H1 (cell line): ENCODE measurements around the gene CCDC24. TPM values are rescaled to one million over a fixed set of nuclear protein-coding genes. Genes with fewer than 3 reads are reported as not detected.

Experiments used
- CTCF ChIA-PET: fragments of 300-600 bp; sonication (Branson Sonifier 250); formaldehyde crosslinking; loops from one replicate; lab custom pipeline; 2021; ENCODE audit not compliant: partially characterized antibody; lab: Charles Lee
- POLR2A ChIA-PET: fragments of 300-600 bp; sonication (Branson Sonifier 250); formaldehyde crosslinking; loops from one replicate; lab custom pipeline; 2021; ENCODE audit warnings: inconsistent platforms; ENCODE audit not compliant: partially characterized antibody; lab: Charles Lee
- DNase-seq, 2 experiments: peaks; one replicate each; pipeline versions ENCODE4 v3.0.0 to v3.0.0-alpha.2; 2010 to 2022; ENCODE audit warnings: low spot score in 2 of 2, low read depth in 1 of 2, mixed read lengths in 1 of 2
- FAIRE-seq: peaks from 2 replicates; lab custom pipeline; 2011; peaks lifted over from hg19 to GRCh38; lab: Jason Lieb, UNC
- H2AFZ ChIP-seq: 2 replicates; pipeline ENCODE4 v1.8.1; 2012; ENCODE audit warnings: low read length, inconsistent platforms
- H2AK5ac ChIP-seq: 2 replicates; pipeline ENCODE4 v1.6.1; 2013; ENCODE audit warnings: low read depth, low read length
- H2BK120ac ChIP-seq: replicated peaks from 2 replicates; pipeline ENCODE3; 2013; ENCODE audit warnings: low read depth, low read length, inconsistent platforms
- H2BK12ac ChIP-seq: 2 replicates; pipeline ENCODE4 v1.6.1; 2013; ENCODE audit warnings: low read depth, low read length
- H2BK15ac ChIP-seq: 2 replicates; pipeline ENCODE4 v1.6.1; 2013; ENCODE audit warnings: low read length
- H2BK20ac ChIP-seq: 2 replicates; pipeline ENCODE4 v1.6.1; 2013; ENCODE audit warnings: low read length
- H2BK5ac ChIP-seq: 2 replicates; pipeline ENCODE4 v1.6.1; 2013; ENCODE audit warnings: low read depth, low read length
- H3K14ac ChIP-seq: 2 replicates; pipeline ENCODE4 v1.6.1; 2013; ENCODE audit warnings: inconsistent platforms; ENCODE audit not compliant: insufficient read length
- H3K18ac ChIP-seq: 2 replicates; pipeline ENCODE4 v1.6.1; 2013; ENCODE audit warnings: low read length; ENCODE audit errors: extremely low read depth
- H3K23ac ChIP-seq: 2 replicates; pipeline ENCODE4 v1.6.1; 2013; ENCODE audit warnings: inconsistent platforms; ENCODE audit not compliant: insufficient read length
- H3K23me2 ChIP-seq: 2 replicates; pipeline ENCODE4 v1.6.1; 2013; ENCODE audit warnings: low read depth, low read length
- H3K27ac ChIP-seq: 2 replicates; pipeline ENCODE4 v1.6.1; 2011; ENCODE audit warnings: low read depth, low read length, inconsistent platforms
- H3K27me3 ChIP-seq, 4 experiments: replicated peaks in 1 of 4; 1 replicate in 1 of 4; 2 replicates in 3 of 4; pipeline versions ENCODE4 v1.6.1 to v1.8.1; 2011 to 2013; ENCODE audit warnings: low read length in 3 of 4, mild to moderate bottlenecking in 3 of 4, inconsistent platforms in 2 of 4, mixed read lengths in 2 of 4, moderate library complexity in 1 of 4; ENCODE audit not compliant: control insufficient read depth in 3 of 4, insufficient read depth in 3 of 4; ENCODE audit errors: extremely low read depth in 1 of 4
- H3K36me3 ChIP-seq, 4 experiments: 2 replicates each; pipeline versions ENCODE4 v1.6.1 to v1.8.1; 2011 to 2013; ENCODE audit warnings: mild to moderate bottlenecking in 4 of 4, low read length in 3 of 4, moderate library complexity in 2 of 4, control low read depth in 1 of 4, inconsistent platforms in 1 of 4; ENCODE audit not compliant: insufficient read depth in 4 of 4, control insufficient read depth in 2 of 4
- H3K4ac ChIP-seq: replicated peaks from 2 replicates; pipeline ENCODE3; 2013; ENCODE audit warnings: low read length, low read depth, mixed read lengths, inconsistent platforms; ENCODE audit not compliant: insufficient read length
- H3K4me1 ChIP-seq, 4 experiments: replicated peaks in 1 of 4; 1 replicate in 1 of 4; 2 replicates in 3 of 4; pipeline versions ENCODE4 v1.6.1 to v1.8.1; 2011 to 2013; ENCODE audit warnings: low read length in 3 of 4, inconsistent platforms in 2 of 4, mixed read lengths in 1 of 4; ENCODE audit not compliant: insufficient read depth in 4 of 4, control insufficient read depth in 3 of 4
- H3K4me2 ChIP-seq, 2 experiments: 2 replicates each; pipeline versions ENCODE4 v1.6.1 to v1.8.1; 2011 to 2013; ENCODE audit warnings: low read depth in 2 of 2, low read length in 2 of 2, control low read depth in 1 of 2, inconsistent platforms in 1 of 2, mild to moderate bottlenecking in 1 of 2; ENCODE audit not compliant: insufficient read depth in 1 of 2
- H3K4me3 ChIP-seq, 4 experiments: fragments of 200-600, 300-600 bp in 1 of 4; sonication (generic), shearing (Covaris generic), sonication (Bioruptor Twin) in 1 of 4; 2 replicates each; pipeline versions ENCODE4 v1.5.1 to v1.8.1; 2011 to 2016; ENCODE audit warnings: low read length in 4 of 4, low read depth in 3 of 4, control low read depth in 2 of 4, inconsistent platforms in 2 of 4, mild to moderate bottlenecking in 2 of 4, mixed read lengths in 1 of 4, moderate library complexity in 1 of 4; ENCODE audit not compliant: insufficient read depth in 2 of 4; ENCODE audit errors: extremely low read depth in 1 of 4
- H3K56ac ChIP-seq: replicated peaks from 2 replicates; pipeline ENCODE3; 2013; ENCODE audit warnings: low read depth, mild to moderate bottlenecking, mixed read lengths, low read length, inconsistent platforms; ENCODE audit not compliant: insufficient read length
- H3K79me1 ChIP-seq: 2 replicates; pipeline ENCODE4 v1.6.1; 2013; ENCODE audit warnings: low read depth, low read length, control low read depth
- H3K79me2 ChIP-seq, 2 experiments: 2 replicates each; pipeline versions ENCODE4 v1.6.1 to v1.8.1; 2012 to 2013; ENCODE audit warnings: low read length in 2 of 2, mild to moderate bottlenecking in 2 of 2, inconsistent platforms in 1 of 2; ENCODE audit not compliant: insufficient read depth in 2 of 2, control insufficient read depth in 1 of 2
- H3K9ac ChIP-seq, 4 experiments: replicated peaks in 1 of 4; 1 replicate in 1 of 4; 2 replicates in 3 of 4; pipeline versions ENCODE4 v1.6.1 to v1.8.1; 2011 to 2013; ENCODE audit warnings: low read depth in 3 of 4, low read length in 3 of 4, control low read depth in 2 of 4, mild to moderate bottlenecking in 2 of 4, moderate library complexity in 2 of 4, inconsistent platforms in 1 of 4; ENCODE audit errors: extremely low read depth in 1 of 4
- H3K9me3 ChIP-seq, 2 experiments: 2 replicates each; pipeline versions ENCODE4 v1.6.1 to v1.8.1; 2012 to 2013; ENCODE audit warnings: mild to moderate bottlenecking in 2 of 2, moderate library complexity in 2 of 2, control low read depth in 1 of 2, inconsistent platforms in 1 of 2, low read depth in 1 of 2, low read length in 1 of 2, mixed read lengths in 1 of 2; ENCODE audit not compliant: insufficient read depth in 2 of 2
- H4K20me1 ChIP-seq, 2 experiments: replicated peaks in 1 of 2; 2 replicates each; pipeline versions ENCODE3 to v1.8.1; 2011 to 2013; ENCODE audit warnings: inconsistent platforms in 2 of 2, low read length in 2 of 2, mild to moderate bottlenecking in 1 of 2; ENCODE audit not compliant: insufficient read depth in 2 of 2, control insufficient read depth in 1 of 2
- H4K5ac ChIP-seq: 2 replicates; pipeline ENCODE4 v1.6.1; 2013; ENCODE audit warnings: low read length, low read depth, mixed read lengths, inconsistent platforms; ENCODE audit not compliant: insufficient read length
- H4K8ac ChIP-seq: 2 replicates; pipeline ENCODE4 v1.8.0; 2013; ENCODE audit warnings: mild to moderate bottlenecking, moderate library complexity, low read length, inconsistent platforms; ENCODE audit not compliant: insufficient read depth; ENCODE audit errors: extremely low read depth
- H4K91ac ChIP-seq: replicated peaks from 2 replicates; pipeline ENCODE3; 2013; ENCODE audit warnings: low read length, mixed read lengths, inconsistent platforms; ENCODE audit not compliant: insufficient read length
- BCL11A ChIP-seq, 2 experiments: IDR thresholded peaks; one replicate each; pipeline ENCODE4 v1.6.1; 2011; ENCODE audit warnings: low read depth in 2 of 2, low read length in 2 of 2, mild to moderate bottlenecking in 2 of 2
- CHD2 ChIP-seq: IDR thresholded peaks from 2 replicates; pipeline ENCODE4 v1.6.1; 2012; ENCODE audit warnings: low read length, improper control_type of control experiment
- EP300 ChIP-seq, 2 experiments: IDR thresholded peaks; 1 replicate in 1 of 2; 2 replicates in 1 of 2; pipeline ENCODE4 v1.6.1; 2011 to 2012; ENCODE audit warnings: low read depth in 2 of 2, low read length in 2 of 2, mild to moderate bottlenecking in 2 of 2, borderline replicate concordance in 1 of 2, inconsistent platforms in 1 of 2, moderate library complexity in 1 of 2
- FOSL1 ChIP-seq: IDR thresholded peaks from 2 replicates; pipeline ENCODE4 v1.6.1; 2011; ENCODE audit warnings: mild to moderate bottlenecking, low read depth, low read length, moderate library complexity; ENCODE audit not compliant: insufficient read depth
- HDAC2 ChIP-seq, 2 experiments: fragments of 300-600 bp in 1 of 2; sonication (generic) in 1 of 2; IDR thresholded peaks; 2 replicates each; pipeline ENCODE4 v1.6.1; 2011 to 2012; ENCODE audit warnings: low read depth in 2 of 2, low read length in 2 of 2, mild to moderate bottlenecking in 2 of 2, moderate library complexity in 2 of 2, borderline replicate concordance in 1 of 2, inconsistent platforms in 1 of 2
- KDM1A ChIP-seq: fragments of 200-600, 300-600 bp; sonication (generic); IDR thresholded peaks from 2 replicates; pipeline ENCODE4 v1.7.1; 2016; ENCODE audit warnings: mild to moderate bottlenecking, low read length, borderline replicate concordance
- NRF1 ChIP-seq: IDR thresholded peaks from 2 replicates; pipeline ENCODE4 v1.6.1; 2011; ENCODE audit warnings: mild to moderate bottlenecking, low read depth, low read length, improper control_type of control experiment
- SUZ12 ChIP-seq: fragments of 200-600 bp; sonication (generic); IDR thresholded peaks from 2 replicates; pipeline ENCODE4 v1.6.1; 2012; ENCODE audit warnings: mild to moderate bottlenecking, inconsistent platforms, low read length, moderate library complexity, mixed read lengths
- TCF12 ChIP-seq: IDR thresholded peaks from 2 replicates; pipeline ENCODE4 v1.6.1; 2011; ENCODE audit warnings: low read depth, mild to moderate bottlenecking, low read length
- TEAD4 ChIP-seq: IDR thresholded peaks from 2 replicates; pipeline ENCODE4 v1.6.1; 2012; ENCODE audit warnings: low read depth, low read length, inconsistent platforms, mixed read lengths
- YY1 ChIP-seq: IDR thresholded peaks from 2 replicates; pipeline ENCODE4 v1.6.1; 2011; ENCODE audit warnings: low read depth, mild to moderate bottlenecking, low read length
- WGBS, 2 experiments: shearing (Covaris generic) in 1 of 2; methylation state at CpG; one replicate each; pipeline versions ENCODE4 v1.1.6 to v1.1.7; 2013 to 2015; ENCODE audit warnings: low lambda C conversion rate in 2 of 2, mixed read lengths in 2 of 2, inconsistent platforms in 1 of 2, low coverage in 1 of 2, missing lambda C conversion rate in 1 of 2; ENCODE audit not compliant: insufficient replicate concordance in 2 of 2, insufficient coverage in 1 of 2, insufficient read length in 1 of 2; ENCODE audit errors: extremely low coverage in 1 of 2, missing lambda C conversion rate in 1 of 2; 5-methylcytosine and 5-hydroxymethylcytosine counted together
- polyA plus RNA-seq, 7 experiments: library from polyadenylated mRNA; depleted of rRNA in 3 of 7; stranded (reverse) in 5 of 7; unstranded in 2 of 7; fragments of >200 nt in 5 of 7; fragments of 200-250 nt in 2 of 7; gene quantifications; 1 replicate in 5 of 7; 2 replicates in 1 of 7; 4 replicates in 1 of 7; pipeline versions ENCODE4 v1.2.1 to v1.2.3, GENCODE V29; 2011 to 2013; ENCODE audit warnings: missing spikeins in 2 of 7, mixed read lengths in 2 of 7
- total RNA-seq: library from RNA; stranded (reverse); fragmentation: NEBNext Ultra II Directional; extraction: Animal tissue kit (Norgen Biotek cat#: 25700); gene quantifications from 2 replicates; pipeline ENCODE4 v1.2.1, GENCODE V29; 2021
- TF ChIP-seq, protein P1 (sequence below): IDR thresholded peaks from 2 replicates; pipeline ENCODE4 v1.6.1; 2012; ENCODE audit warnings: inconsistent platforms

CCDC24 gene
- total and polyA plus RNA-seq, 2 of the 8 experiments (the other 6 are each of a cell fraction or from before 2014, with no cell fraction given): 11.2 to 11.4 TPM

DNA sequence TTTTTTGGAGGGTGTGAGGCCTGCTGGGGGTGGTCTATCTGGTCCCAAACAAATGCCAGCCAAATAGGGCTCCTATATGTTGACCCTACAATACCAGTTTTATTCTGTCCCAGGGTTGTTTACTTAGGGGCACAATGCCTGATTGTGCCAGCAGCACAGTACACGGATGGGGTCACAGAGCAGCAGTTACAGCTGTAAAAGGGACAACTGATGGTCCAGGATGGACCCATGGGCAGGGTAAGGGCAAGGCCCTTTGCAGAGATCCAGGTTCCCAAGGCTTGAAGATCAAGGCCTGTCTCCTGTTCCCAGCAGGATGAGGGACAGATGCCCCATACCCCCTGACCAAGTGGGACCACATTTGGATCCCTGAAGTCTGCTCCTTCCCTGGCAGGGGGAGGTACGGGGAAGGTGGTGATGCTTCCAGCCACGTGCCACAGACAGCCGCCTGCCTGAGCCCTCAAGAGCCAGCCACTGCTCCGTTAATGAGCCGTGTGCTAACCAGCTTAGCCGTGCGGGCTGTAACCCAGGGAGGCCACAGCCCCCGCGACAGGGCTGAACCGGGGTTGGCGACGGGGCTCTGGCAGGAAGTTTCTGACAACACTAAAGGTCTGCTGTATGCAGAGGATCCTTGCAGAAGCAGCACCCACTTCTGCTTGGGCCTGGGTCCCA lies 21.7 kb downstream of the CCDC24 start:
- H3K9ac ChIP-seq: no peak overlapping the region
- no peak overlapping the region for H3K23ac ChIP-seq
- H2AFZ ChIP-seq: no peak overlapping the region
- no peak overlapping the region for H2BK20ac ChIP-seq
- H3K4me3 ChIP-seq: no peak overlapping the region
- POLR2A ChIA-PET: interaction anchor here (0.6 to 27.1 kb wide), 6 partner anchors 3 to 149 kb away, joined by 3 to 544 read pairs (median 8); partner anchors contain the start of gene SLC6A9
- no peak overlapping the region for H2BK12ac ChIP-seq
- no peak overlapping the region for H2BK15ac ChIP-seq
- H3K79me2 ChIP-seq: no peaks in the 10 kb centered on the region
- no peaks in the 10 kb centered on the region for H3K79me1 ChIP-seq
- no peak overlapping the region for H2BK5ac ChIP-seq
- H4K20me1 ChIP-seq: peaks cover 0 to 8% of the 10 kb centered on the region in 2 experiments
- peak overlapping the region; percentile 68; the same call in 1 of the 2 replicates for H4K8ac ChIP-seq
- no peak overlapping the region for H3K4me2 ChIP-seq
- 91% methylated on average over 13 of the region's 13 CpGs; no CpG with 5 or more reads in 1 of the 2 experiments for WGBS, 2 experiments
- H3K4me1 ChIP-seq: peaks cover 0 to 8% (median 2%) of the 10 kb centered on the region in 4 experiments; a peak in 3 of 7 replicates
- no peaks in the 10 kb centered on the region for H3K27me3 ChIP-seq
- H3K9me3 ChIP-seq: no peaks in the 10 kb centered on the region
- DNase-seq (no peak), FAIRE-seq (no peak)
- no peak overlapping the region for H3K56ac ChIP-seq
- H3K4ac ChIP-seq: no peak overlapping the region
- H3K23me2 ChIP-seq: no peaks in the 10 kb centered on the region
- no peak overlapping the region for H4K91ac ChIP-seq
- no peak overlapping the region for H3K14ac ChIP-seq
- H3K27ac ChIP-seq: no peak overlapping the region
- H2AK5ac ChIP-seq: no peak overlapping the region
- H2BK120ac ChIP-seq: no peak overlapping the region
- CTCF ChIA-PET: interaction anchor here (0.5 to 16.6 kb wide), 7 partner anchors 7 to 204 kb away, joined by 3 to 252 read pairs (median 10); partner anchors contain the start of gene SLC6A9
- H4K5ac ChIP-seq: no peak overlapping the region
- H3K36me3 ChIP-seq: peaks cover 0 to 4% (median 1%) of the 10 kb centered on the region in 4 experiments; a peak in 1 of 8 replicates
- H3K18ac ChIP-seq: no peak overlapping the region
- TF ChIP-seq FOSL1 (no peak), CHD2 (no peak), YY1 (no peak), TCF12 (no peak), NRF1 (no peak), KDM1A (no peak), HDAC2 (IDR thresholded peaks at IDR 0.05; ENCODE audit: borderline replicate concordance in 1 of 2, low read depth in 2 of 2, low read length in 2 of 2) (no peak), BCL11A (IDR thresholded peaks at IDR 0.05; ENCODE audit: low read depth in 2 of 2, low read length in 2 of 2) (no peak), TEAD4 (no peak), SUZ12 (no peak), EP300 (IDR thresholded peaks at IDR 0.05; ENCODE audit: borderline replicate concordance in 1 of 2, low read depth in 2 of 2, low read length in 2 of 2) (no peak)
- TF ChIP-seq, protein P1, sequence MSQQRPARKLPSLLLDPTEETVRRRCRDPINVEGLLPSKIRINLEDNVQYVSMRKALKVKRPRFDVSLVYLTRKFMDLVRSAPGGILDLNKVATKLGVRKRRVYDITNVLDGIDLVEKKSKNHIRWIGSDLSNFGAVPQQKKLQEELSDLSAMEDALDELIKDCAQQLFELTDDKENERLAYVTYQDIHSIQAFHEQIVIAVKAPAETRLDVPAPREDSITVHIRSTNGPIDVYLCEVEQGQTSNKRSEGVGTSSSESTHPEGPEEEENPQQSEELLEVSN: no peak
